Smooth muscle cell (in vitro differentiated cells): ENCODE measurements around the gene RNGTT. TPM values are rescaled to one million over a fixed set of nuclear protein-coding genes. Genes with fewer than 3 reads are reported as not detected.

Experiments used
- DNase-seq: peaks from one replicate; lab custom pipeline; 2025; ENCODE audit not compliant: unreplicated experiment; lab: John Stamatoyannopoulos, UW
- H2AFZ ChIP-seq: fragments of 200-600 bp; sonication (generic); 2 replicates; pipeline ENCODE4 v1.6.0; 2016; ENCODE audit warnings: antibody characterized with exemption, low read depth, mild to moderate bottlenecking
- H3F3A ChIP-seq: fragments of 200-600 bp; sonication (generic); 2 replicates; pipeline ENCODE4 v1.6.0; 2017; ENCODE audit warnings: antibody characterized with exemption, low read depth
- H3K27ac ChIP-seq: fragments of 200-600 bp; sonication (generic); 2 replicates; pipeline ENCODE4 v1.5.1; 2016; ENCODE audit warnings: low read depth, mild to moderate bottlenecking
- H3K27me3 ChIP-seq: fragments of 200-600 bp; sonication (generic); 2 replicates; pipeline ENCODE4 v1.6.1; 2016; ENCODE audit warnings: low read depth, mild to moderate bottlenecking
- H3K36me3 ChIP-seq: fragments of 200-600 bp; sonication (generic); 2 replicates; pipeline ENCODE4 v1.5.1; 2016; ENCODE audit warnings: low read depth
- H3K4me1 ChIP-seq: fragments of 200-600 bp; sonication (generic); 2 replicates; pipeline ENCODE4 v1.5.1; 2016; ENCODE audit warnings: low read depth
- H3K4me2 ChIP-seq: fragments of 200-600 bp; sonication (generic); 2 replicates; pipeline ENCODE4 v1.6.0; 2016; ENCODE audit warnings: mild to moderate bottlenecking
- H3K4me3 ChIP-seq: fragments of 200-600 bp; sonication (generic); 2 replicates; pipeline ENCODE4 v1.5.1; 2016; ENCODE audit warnings: mild to moderate bottlenecking
- H3K79me2 ChIP-seq: fragments of 200-600 bp; sonication (generic); 2 replicates; pipeline ENCODE4 v1.6.0; 2016; ENCODE audit warnings: low read depth, mild to moderate bottlenecking
- H3K9ac ChIP-seq: fragments of 200-600 bp; sonication (generic); 2 replicates; pipeline ENCODE4 v1.6.0; 2016; ENCODE audit warnings: low read depth
- H3K9me3 ChIP-seq: fragments of 200-600 bp; sonication (generic); replicated peaks from 2 replicates; pipeline ENCODE4 v1.5.1; 2016; ENCODE audit warnings: low read depth
- H4K20me1 ChIP-seq: fragments of 200-600 bp; sonication (generic); 2 replicates; pipeline ENCODE4 v1.6.0; 2016; ENCODE audit warnings: low read depth
- WGBS: methylation state at CpG from one replicate; pipeline ENCODE4 v1.1.7; 2016; ENCODE audit warnings: low lambda C conversion rate; 5-methylcytosine and 5-hydroxymethylcytosine counted together
- polyA plus RNA-seq: library from polyadenylated mRNA; unstranded; fragments of >200 nt; fragmentation: Nextera tagmentation; extraction: Ambion mirVana; gene quantifications from 2 replicates; pipeline ENCODE4 v1.2.1, GENCODE V29; 2016
- total RNA-seq: library from RNA; depleted of rRNA; stranded (reverse); fragments of >200 nt; gene quantifications from 2 replicates; pipeline ENCODE4 v1.2.3, GENCODE V29; 2014
- TF ChIP-seq, protein P1 (sequence below): fragments of 200-600 bp; sonication (generic); IDR thresholded peaks from 2 replicates; pipeline ENCODE4 v1.5.1; 2017; ENCODE audit warnings: borderline replicate concordance, mild to moderate bottlenecking, antibody characterized with exemption; ENCODE audit not compliant: insufficient read depth, poor library complexity, severe bottlenecking

Gene RNGTT
- total and polyA plus RNA-seq, 2 experiments from 2014 or later = 7.5 to 22.7 TPM

DNA sequence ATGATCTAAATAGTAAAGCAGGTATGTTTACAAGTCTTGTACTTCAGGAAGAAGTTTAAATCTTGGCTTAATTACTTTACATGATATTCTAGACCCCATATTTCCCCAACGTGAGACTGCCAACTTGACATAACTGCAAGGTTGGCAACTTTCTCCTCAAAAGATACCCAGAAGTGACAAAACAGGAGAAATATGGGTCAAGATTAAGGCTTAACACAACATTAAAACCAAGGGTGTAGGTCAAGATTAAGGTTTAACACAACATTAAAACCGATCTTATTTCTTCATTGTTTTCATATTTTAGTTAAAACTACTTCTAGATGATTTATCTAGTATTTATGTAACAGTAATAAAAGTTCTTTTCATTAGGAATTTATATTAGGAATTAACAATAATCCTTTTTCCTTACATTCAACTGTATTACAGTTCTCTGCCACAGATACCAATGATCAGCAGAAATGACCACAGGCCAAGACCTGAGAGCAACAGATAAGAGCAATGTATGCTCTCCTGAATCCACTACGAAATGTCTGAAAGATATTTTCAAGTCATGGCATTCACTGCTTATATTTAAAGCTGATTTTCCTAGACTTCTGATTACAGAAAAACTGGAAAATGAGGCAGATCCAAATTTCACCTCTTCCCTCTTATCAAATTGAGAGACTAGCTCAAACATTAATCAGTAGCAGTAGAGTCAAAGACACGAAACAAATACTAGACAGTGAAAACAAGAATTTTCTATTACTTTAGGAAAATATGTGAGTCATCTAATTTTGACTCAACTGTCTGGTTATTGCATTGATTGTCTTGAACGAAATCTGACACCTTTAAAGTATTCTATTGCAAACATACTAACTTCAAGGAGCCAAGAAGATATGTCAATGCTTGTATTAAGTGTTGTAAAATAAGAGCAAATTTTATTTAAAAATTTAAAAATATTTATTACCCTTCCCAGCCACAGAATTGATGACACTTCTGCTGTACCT lies 72.3 kb downstream of the RNGTT start:
- Histone ChIP-seq H3K79me2 (no peaks in the 10 kb centered on the region), H3F3A (no peaks in the 10 kb centered on the region), H2AFZ (no peak overlapping the region), H3K9me3 (peaks cover 5% of the 10 kb centered on the region), H4K20me1 (no peaks in the 10 kb centered on the region), H3K9ac (no peak overlapping the region), H3K4me1 (no peaks in the 10 kb centered on the region), H3K36me3 (peaks cover 10% of the 10 kb centered on the region), H3K27me3 (no peaks in the 10 kb centered on the region), H3K4me3 (no peak overlapping the region), H3K4me2 (no peak overlapping the region), H3K27ac (no peak overlapping the region)
- no peak for DNase-seq
- TF ChIP-seq, protein P1, sequence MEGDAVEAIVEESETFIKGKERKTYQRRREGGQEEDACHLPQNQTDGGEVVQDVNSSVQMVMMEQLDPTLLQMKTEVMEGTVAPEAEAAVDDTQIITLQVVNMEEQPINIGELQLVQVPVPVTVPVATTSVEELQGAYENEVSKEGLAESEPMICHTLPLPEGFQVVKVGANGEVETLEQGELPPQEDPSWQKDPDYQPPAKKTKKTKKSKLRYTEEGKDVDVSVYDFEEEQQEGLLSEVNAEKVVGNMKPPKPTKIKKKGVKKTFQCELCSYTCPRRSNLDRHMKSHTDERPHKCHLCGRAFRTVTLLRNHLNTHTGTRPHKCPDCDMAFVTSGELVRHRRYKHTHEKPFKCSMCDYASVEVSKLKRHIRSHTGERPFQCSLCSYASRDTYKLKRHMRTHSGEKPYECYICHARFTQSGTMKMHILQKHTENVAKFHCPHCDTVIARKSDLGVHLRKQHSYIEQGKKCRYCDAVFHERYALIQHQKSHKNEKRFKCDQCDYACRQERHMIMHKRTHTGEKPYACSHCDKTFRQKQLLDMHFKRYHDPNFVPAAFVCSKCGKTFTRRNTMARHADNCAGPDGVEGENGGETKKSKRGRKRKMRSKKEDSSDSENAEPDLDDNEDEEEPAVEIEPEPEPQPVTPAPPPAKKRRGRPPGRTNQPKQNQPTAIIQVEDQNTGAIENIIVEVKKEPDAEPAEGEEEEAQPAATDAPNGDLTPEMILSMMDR = no peak
- WGBS = 88% methylated on average over 5 of the region's 5 CpGs

DNA sequence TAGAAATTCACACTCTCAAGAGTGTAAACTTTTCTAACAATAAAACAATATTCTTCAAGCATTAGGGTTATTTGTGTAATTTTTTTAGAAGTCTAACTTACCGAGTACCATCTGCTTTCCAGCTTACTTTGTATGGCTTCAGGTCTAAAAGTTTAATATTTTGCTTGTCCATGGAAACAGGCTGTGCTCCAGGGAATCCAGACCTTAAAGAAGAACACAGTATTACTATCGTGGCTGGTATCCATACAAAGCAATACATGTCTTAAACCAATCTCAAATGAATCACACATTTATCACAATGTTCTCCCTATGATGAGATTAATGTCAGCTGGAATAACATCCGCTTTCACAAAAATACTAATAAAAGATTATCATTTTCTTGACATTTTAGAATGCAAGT lies 73.0 kb downstream of the RNGTT start:
- H3K36me3 ChIP-seq = peaks cover 10% of the 10 kb centered on the region
- no peak overlapping the region for H3K4me2 ChIP-seq
- H3K9ac ChIP-seq = no peak overlapping the region
- no peak overlapping the region for H3K4me3 ChIP-seq
- H3F3A ChIP-seq = no peaks in the 10 kb centered on the region
- 98% methylated on average over 3 of the region's 3 CpGs for WGBS
- no peak for DNase-seq
- no peaks in the 10 kb centered on the region for H4K20me1 ChIP-seq
- no peak overlapping the region for H3K27ac ChIP-seq
- no peak overlapping the region for H2AFZ ChIP-seq
- no peaks in the 10 kb centered on the region for H3K79me2 ChIP-seq
- no peaks in the 10 kb centered on the region for H3K27me3 ChIP-seq
- H3K4me1 ChIP-seq = no peaks in the 10 kb centered on the region
- TF ChIP-seq, protein P1 = no peak
- H3K9me3 ChIP-seq = peaks cover 6% of the 10 kb centered on the region

DNA sequence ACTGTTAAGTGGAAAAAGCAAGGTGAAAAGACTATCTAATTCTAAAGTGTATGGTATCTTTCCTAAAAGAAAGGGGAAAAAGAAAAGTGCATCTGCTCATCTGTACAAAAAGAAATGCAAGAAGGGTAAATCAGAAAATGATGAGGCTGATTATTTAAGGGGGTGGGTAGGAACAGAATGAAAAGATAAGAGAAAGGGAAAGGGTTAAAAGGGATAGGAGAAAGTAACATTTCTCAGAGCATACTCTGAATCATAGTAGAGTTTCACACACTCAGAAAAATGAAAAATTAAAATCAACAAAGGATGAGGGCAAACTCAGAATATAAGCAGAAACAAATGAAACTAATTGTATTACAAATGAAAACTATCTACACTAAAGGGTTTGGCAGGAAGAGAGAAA lies 79.1 kb downstream of the RNGTT start:
- H3K4me3 ChIP-seq = no peak overlapping the region
- no peak overlapping the region for H3K27ac ChIP-seq
- H3K79me2 ChIP-seq = no peaks in the 10 kb centered on the region
- peaks cover 4% of the 10 kb centered on the region for H3K4me1 ChIP-seq
- H3K9me3 ChIP-seq = peaks cover 6% of the 10 kb centered on the region
- TF ChIP-seq, protein P1 = no peak
- H2AFZ ChIP-seq = no peak overlapping the region
- no peak overlapping the region for H3K9ac ChIP-seq
- H3K27me3 ChIP-seq = no peaks in the 10 kb centered on the region
- H3F3A ChIP-seq = no peaks in the 10 kb centered on the region
- peaks cover 5% of the 10 kb centered on the region for H3K36me3 ChIP-seq
- H4K20me1 ChIP-seq = peaks cover 3% of the 10 kb centered on the region
- no peak overlapping the region for H3K4me2 ChIP-seq
- no peak for DNase-seq
